KOPT-K1 (cell line): ENCODE results near the gene BOLA2.
"Not testable (repeated sequence)": the region's sequence is repeated elsewhere in the genome, so short reads cannot be mapped to it uniquely, and the experiment has no call there.

ENCODE experiments used
- H3K27ac ChIP-seq: fragments of 200-600 bp; sonication (generic); 2 replicates; pipeline ENCODE4 v1.5.1; 2016; ENCODE audit warnings: antibody characterized with exemption, mild to moderate bottlenecking, low read depth, low read length; ENCODE audit not compliant: poor library complexity, severe bottlenecking
- H3K36me3 ChIP-seq: fragments of 200-600 bp; sonication (generic); 2 replicates; pipeline ENCODE4 v1.5.1; 2017; ENCODE audit warnings: antibody characterized with exemption, mild to moderate bottlenecking, low read length, moderate library complexity; ENCODE audit not compliant: insufficient read depth
- H3K9me3 ChIP-seq: fragments of 200-600 bp; sonication (generic); 2 replicates; pipeline ENCODE4 v1.5.1; 2017; ENCODE audit warnings: antibody characterized with exemption, low read length, mild to moderate bottlenecking; ENCODE audit not compliant: insufficient read depth, poor library complexity, severe bottlenecking

Gene BOLA2

GRCh38 chr16:29454269-29454668 lies at the start of gene BOLA2, which contains the start of gene SLX1B:
TSS of gene BOLA2 (minus strand) at chr16:29454351. CDS start at chr16:29454253, 98 bp downstream.
TSS of gene SLX1B (plus strand) at chr16:29454533.
- H3K36me3 ChIP-seq, H3K9me3 ChIP-seq, H3K27ac ChIP-seq: not testable (repeated sequence)

- not testable (repeated sequence) for H3K27ac ChIP-seq, H3K36me3 ChIP-seq, H3K9me3 ChIP-seq
Measured at GRCh38 chr16:29482276-29482675, 28.1 kb upstream of the BOLA2 start.

GRCh38 chr16:29472065-29472464 lies 17.9 kb upstream of the BOLA2 start:
- not testable (repeated sequence) for H3K9me3 ChIP-seq, H3K27ac ChIP-seq, H3K36me3 ChIP-seq

- H3K9me3 ChIP-seq, H3K36me3 ChIP-seq: not testable (repeated sequence)
- H3K27ac ChIP-seq = peak overlapping the region; percentile 49
Measured at GRCh38 chr16:29469660-29470059, 15.5 kb upstream of the BOLA2 start.

GRCh38 chr16:29467654-29468366 lies 13.7 kb upstream of the BOLA2 start:
- not testable (repeated sequence) for H3K9me3 ChIP-seq, H3K27ac ChIP-seq, H3K36me3 ChIP-seq

- not testable (repeated sequence) for H3K9me3 ChIP-seq, H3K36me3 ChIP-seq, H3K27ac ChIP-seq
Measured at GRCh38 chr16:29466904-29467303, 12.8 kb upstream of the BOLA2 start.

GRCh38 chr16:29465985-29466824 lies 12.1 kb upstream of the BOLA2 start:
- not testable (repeated sequence) for H3K9me3 ChIP-seq, H3K27ac ChIP-seq, H3K36me3 ChIP-seq

GRCh38 chr16:29460647-29461030 lies 6.5 kb upstream of the BOLA2 start:
- not testable (repeated sequence) for H3K27ac ChIP-seq, H3K36me3 ChIP-seq, H3K9me3 ChIP-seq

GRCh38 chr16:29459706-29460646 lies 5.8 kb upstream of the BOLA2 start, which contains the start of gene SULT1A4:
TSS of gene SULT1A4 (plus strand) at chr16:29459913. CDS start at chr16:29461386, 1,473 bp downstream.
- not testable (repeated sequence) for H3K27ac ChIP-seq, H3K9me3 ChIP-seq, H3K36me3 ChIP-seq

GRCh38 chr16:29457660-29458059 lies 3.5 kb upstream of the BOLA2 start:
- H3K9me3 ChIP-seq, H3K27ac ChIP-seq, H3K36me3 ChIP-seq: not testable (repeated sequence)

GRCh38 chr16:29454828-29455227 lies 677 bp upstream of the BOLA2 start:
- H3K9me3 ChIP-seq, H3K36me3 ChIP-seq, H3K27ac ChIP-seq: not testable (repeated sequence)

GRCh38 chr16:29453754-29454153 lies 397 bp downstream of the BOLA2 start:
- H3K9me3 ChIP-seq, H3K27ac ChIP-seq, H3K36me3 ChIP-seq: not testable (repeated sequence)

- H3K36me3 ChIP-seq, H3K9me3 ChIP-seq, H3K27ac ChIP-seq: not testable (repeated sequence)
Measured at GRCh38 chr16:29425390-29425789, 28.8 kb downstream of the BOLA2 start.

- not testable (repeated sequence) for H3K27ac ChIP-seq, H3K9me3 ChIP-seq, H3K36me3 ChIP-seq
Measured at GRCh38 chr16:29423587-29423986, 30.6 kb downstream of the BOLA2 start.

- H3K9me3 ChIP-seq, H3K36me3 ChIP-seq, H3K27ac ChIP-seq: not testable (repeated sequence)
Measured at GRCh38 chr16:29405249-29405648, 48.9 kb downstream of the BOLA2 start.
